ENCODE data around the gene CASP9.
"Not testable (repeated sequence)": the region's sequence is repeated elsewhere in the genome, so short reads cannot be mapped to it uniquely, and the experiment has no call there.

The CASP9 gene

DNA sequence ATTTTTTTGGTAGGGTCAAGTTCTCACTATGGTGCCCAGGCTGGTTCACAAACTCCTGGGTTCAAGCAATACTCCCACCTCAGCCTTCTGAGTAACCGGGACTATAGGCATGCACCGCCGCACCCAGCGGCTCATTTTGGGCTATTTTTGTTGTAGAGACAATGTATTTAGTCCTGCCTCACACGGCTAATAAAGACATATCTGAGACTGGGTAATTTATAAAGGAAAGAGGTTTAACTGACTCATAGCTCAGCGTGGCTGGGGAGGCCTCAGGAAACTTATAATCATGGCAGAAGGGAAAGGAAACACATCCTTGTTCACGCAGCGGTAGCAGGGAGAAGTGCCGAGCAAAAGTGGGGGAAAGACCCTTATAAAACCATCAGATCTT lies 63.3 kb downstream of the CASP9 start:
- TF ChIP-seq, protein P1, sequence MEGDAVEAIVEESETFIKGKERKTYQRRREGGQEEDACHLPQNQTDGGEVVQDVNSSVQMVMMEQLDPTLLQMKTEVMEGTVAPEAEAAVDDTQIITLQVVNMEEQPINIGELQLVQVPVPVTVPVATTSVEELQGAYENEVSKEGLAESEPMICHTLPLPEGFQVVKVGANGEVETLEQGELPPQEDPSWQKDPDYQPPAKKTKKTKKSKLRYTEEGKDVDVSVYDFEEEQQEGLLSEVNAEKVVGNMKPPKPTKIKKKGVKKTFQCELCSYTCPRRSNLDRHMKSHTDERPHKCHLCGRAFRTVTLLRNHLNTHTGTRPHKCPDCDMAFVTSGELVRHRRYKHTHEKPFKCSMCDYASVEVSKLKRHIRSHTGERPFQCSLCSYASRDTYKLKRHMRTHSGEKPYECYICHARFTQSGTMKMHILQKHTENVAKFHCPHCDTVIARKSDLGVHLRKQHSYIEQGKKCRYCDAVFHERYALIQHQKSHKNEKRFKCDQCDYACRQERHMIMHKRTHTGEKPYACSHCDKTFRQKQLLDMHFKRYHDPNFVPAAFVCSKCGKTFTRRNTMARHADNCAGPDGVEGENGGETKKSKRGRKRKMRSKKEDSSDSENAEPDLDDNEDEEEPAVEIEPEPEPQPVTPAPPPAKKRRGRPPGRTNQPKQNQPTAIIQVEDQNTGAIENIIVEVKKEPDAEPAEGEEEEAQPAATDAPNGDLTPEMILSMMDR (conservative IDR thresholded peaks at IDR 0.05; ENCODE audit: low read depth, low read length): no peak
- no peak overlapping the region for H3K4me3 ChIP-seq (ENCODE audit: low read length)
- DNase-seq (ENCODE audit: low read depth): no peak

DNA sequence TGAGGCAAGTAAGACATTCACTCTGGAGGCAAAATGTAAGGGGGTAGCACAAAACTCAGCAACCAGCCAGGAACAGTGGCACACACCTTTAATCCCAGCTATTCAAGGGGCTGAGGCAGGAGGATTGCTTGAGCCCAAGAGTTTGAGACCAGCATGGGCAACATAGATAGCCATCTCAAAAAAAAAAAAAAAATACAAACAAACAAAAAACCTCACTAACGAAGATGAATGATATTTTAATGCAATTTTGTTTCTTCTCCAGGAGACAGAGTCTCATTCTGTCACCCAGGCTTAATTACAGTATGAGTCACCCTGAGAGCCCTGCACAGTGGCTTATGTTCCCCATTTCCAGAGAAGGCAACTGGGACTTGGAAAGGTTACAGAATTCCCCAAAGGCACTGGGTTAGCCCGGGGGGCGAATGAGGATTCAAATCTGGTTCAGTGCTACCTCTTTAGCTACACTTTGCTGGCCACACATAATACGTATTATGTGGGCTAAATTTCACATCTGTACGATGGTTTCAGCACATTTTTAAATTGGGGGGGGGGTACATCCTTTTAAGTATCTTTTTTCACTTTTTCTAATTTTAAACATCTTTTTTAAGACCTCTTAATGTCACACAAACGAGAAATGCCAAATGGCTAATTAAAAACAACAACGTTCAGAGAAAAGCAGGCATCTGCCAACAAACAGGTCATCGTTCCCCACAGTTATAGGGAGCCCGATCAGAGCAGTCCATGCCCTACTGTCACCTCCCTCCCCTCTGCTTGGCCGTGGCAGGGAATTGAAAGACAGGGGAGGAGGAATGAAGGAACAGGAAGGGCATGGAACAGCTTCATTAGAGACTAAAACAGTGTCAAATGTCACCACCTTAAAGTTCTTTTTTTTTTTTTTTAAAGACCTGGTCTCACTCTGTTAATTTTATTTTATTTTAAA lies 64.0 kb downstream of the CASP9 start:
- TF ChIP-seq, protein P1 (conservative IDR thresholded peaks at IDR 0.05; ENCODE audit: low read depth, low read length): no peak
- DNase-seq (ENCODE audit: low read depth): no peak
- no peak overlapping the region for H3K4me3 ChIP-seq (ENCODE audit: low read length)

DNA sequence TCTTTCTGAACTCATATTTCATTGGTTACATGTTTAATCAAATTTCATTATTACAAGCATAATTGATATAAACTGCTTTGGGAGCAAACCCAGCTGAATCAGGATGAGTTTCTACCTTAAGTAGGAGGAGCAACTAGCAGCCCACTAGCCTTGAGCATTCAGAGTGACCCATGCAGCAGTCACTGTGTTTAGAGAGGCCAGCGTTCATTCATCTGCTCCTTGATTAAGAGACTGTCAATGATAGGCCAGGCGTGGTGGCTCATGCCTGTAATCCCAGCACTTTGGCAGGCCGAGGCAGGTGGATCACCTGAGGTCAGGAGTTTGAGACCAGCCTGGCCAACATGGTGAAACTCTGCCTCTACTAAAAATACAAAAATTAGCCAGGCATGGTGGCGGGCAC lies 65.6 kb downstream of the CASP9 start:
- H3K4me3 ChIP-seq (ENCODE audit: low read length); DNase-seq (ENCODE audit: low read depth): not testable (repeated sequence)

DNA sequence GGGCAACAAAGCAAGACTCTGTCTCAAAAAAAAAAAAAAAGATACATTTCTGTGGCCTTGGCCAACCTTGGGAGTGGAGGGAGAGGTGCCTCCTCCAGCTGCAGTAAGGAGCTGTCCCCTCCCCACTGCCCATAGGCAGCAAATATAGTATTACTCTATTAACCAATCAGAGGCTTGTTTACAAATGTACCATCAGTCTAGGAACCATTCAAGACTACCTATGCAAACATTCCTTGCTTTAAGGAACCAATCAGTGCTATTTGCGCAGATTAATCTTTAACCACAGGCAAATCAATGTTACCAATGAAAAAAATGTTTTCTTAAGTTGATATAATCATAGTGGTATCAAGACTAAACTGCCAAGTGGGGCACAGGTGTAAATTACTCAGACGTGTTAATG lies 66.4 kb downstream of the CASP9 start:
- DNase-seq (ENCODE audit: low read depth): no peak
- TF ChIP-seq, protein P1 (conservative IDR thresholded peaks at IDR 0.05; ENCODE audit: low read depth, low read length): no peak
- H3K4me3 ChIP-seq (ENCODE audit: low read length): no peak overlapping the region

DNA sequence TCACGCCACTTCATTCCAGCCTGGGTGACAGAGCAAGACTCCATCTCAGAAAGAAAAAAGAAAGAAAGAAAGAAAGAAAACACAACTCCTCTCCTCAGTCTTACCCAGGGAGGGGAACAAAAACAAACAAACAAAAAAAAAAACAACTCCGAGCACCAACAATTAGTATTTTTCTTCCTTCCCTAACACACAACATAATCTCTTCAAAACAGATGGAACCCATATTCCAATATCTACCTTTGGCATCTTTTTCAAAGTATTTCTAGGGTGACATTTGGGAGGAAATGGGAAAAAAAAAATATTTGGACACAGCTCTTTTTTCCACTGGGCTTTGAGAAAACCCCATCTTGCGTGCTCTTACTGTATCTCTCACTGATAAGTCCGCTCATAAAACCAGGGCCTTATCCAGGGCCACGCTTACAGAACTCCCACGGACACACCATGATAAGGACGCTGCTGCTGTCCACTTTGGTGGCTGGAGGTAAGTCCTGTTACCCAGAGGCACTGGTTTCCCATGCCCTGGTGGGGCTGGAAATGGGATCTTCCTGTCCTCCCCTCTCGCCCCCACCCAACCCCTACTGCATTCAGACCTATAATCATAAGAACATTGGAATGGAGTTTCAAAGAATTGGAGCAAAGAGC lies 67.6 kb downstream of the CASP9 start, which contains the start of gene CELA2A:
Gene CELA2A (plus strand): TSS at position 420 of the 642 bp plus-strand sequence. CDS start 22 bp downstream, at position 442.
- no peak for DNase-seq (ENCODE audit: low read depth)
- no peak within 1 kb of the TSS for H3K4me3 ChIP-seq (ENCODE audit: low read length)
- TF ChIP-seq, protein P1 (conservative IDR thresholded peaks at IDR 0.05; ENCODE audit: low read depth, low read length): no peak

DNA sequence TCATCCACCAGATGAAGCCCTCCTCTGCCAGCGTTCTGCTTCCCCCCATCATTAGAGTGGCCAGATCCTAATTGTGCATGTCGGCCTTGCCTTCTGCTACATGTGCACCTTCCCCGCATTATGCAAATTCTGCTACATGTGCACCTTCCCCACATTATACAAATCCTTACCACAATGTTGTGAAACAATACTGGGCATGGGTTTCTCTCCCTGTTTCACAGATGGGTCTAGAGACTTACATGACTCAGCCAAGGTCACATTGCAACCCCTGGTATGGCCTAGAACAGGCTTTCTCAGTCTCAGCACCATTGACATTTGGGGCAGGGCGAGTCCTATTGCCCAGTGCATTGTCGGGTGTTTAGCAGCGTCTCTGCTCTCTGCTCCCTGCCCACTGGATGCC lies 68.5 kb downstream of the CASP9 start:
- H3K4me3 ChIP-seq (ENCODE audit: low read length): no peak overlapping the region
- TF ChIP-seq, protein P1 (conservative IDR thresholded peaks at IDR 0.05; ENCODE audit: low read depth, low read length): no peak
- no peak for DNase-seq (ENCODE audit: low read depth)

DNA sequence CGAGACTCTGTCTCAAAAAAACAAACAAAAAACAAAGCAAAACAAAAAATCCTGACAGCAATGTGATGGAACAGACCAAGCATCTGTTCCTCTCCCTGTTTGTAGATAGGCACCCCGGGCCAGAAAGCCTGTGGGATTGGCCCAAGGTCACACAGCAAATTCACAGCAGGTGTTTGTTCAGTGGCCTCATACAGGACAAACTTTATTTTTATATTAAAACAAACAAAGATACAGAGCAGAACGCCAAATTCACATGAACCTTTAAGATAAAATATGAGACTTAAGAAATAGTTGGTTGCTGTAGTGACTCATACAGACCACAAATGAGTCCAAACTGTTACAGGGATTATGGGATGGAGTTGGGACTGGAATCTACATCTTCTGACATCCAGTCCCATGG lies 69.8 kb downstream of the CASP9 start:
- no peak for DNase-seq (ENCODE audit: low read depth)
- TF ChIP-seq, protein P1 (conservative IDR thresholded peaks at IDR 0.05; ENCODE audit: low read depth, low read length): no peak
- H3K4me3 ChIP-seq (ENCODE audit: low read length): no peak overlapping the region

Data from retinal pigment epithelial cell (primary cell).